GM06990 (cell line): ENCODE data around the gene RBBP5.

ENCODE experiments used
- DNase-seq: peaks from one replicate; pipeline ENCODE4 v3.0.0-alpha.2; 2011; ENCODE audit not compliant: insufficient read length; ENCODE audit errors: extremely low read depth
- H3K27me3 ChIP-seq: replicated peaks from 2 replicates; pipeline ENCODE4 v1.6.0; 2011; ENCODE audit warnings: low read length; ENCODE audit not compliant: control insufficient read depth, insufficient read depth
- H3K36me3 ChIP-seq: 2 replicates; pipeline ENCODE4 v1.5.1; 2011; ENCODE audit warnings: low read length; ENCODE audit not compliant: control insufficient read depth, insufficient read depth
- H3K4me3 ChIP-seq: replicated peaks from 2 replicates; pipeline ENCODE4 v1.5.1; 2011; ENCODE audit warnings: low read depth, mild to moderate bottlenecking, control low read depth, low read length
- CTCF ChIP-seq: IDR thresholded peaks from 2 replicates; pipeline ENCODE4 v1.5.1; 2011; ENCODE audit warnings: low read length, control low read depth, mild to moderate bottlenecking, inconsistent platforms; ENCODE audit not compliant: insufficient read depth, poor library complexity, severe bottlenecking

The RBBP5 gene

GRCh38 chr1:205076245-205076761, 45.5 kb downstream of the RBBP5 start:
- H3K27me3 ChIP-seq: no peaks in the 10 kb centered on the region
- no peak for DNase-seq
- no peak overlapping the region for H3K4me3 ChIP-seq
- TF ChIP-seq CTCF: no peak
- H3K36me3 ChIP-seq: no peaks in the 10 kb centered on the region

- no peaks in the 10 kb centered on the region for H3K27me3 ChIP-seq
- H3K36me3 ChIP-seq: no peaks in the 10 kb centered on the region
- DNase-seq: no peak
- no peak overlapping the region for H3K4me3 ChIP-seq
- no peak for TF ChIP-seq CTCF
These were observed 46.1 kb downstream of the RBBP5 start for GRCh38 chr1:205075642-205076155.

GRCh38 chr1:205074513-205074912, 47.3 kb downstream of the RBBP5 start:
- DNase-seq: no peak
- no peaks in the 10 kb centered on the region for H3K27me3 ChIP-seq
- no peak for TF ChIP-seq CTCF
- no peak overlapping the region for H3K4me3 ChIP-seq
- H3K36me3 ChIP-seq: no peaks in the 10 kb centered on the region

GRCh38 chr1:205074084-205074483, 47.7 kb downstream of the RBBP5 start:
- Histone ChIP-seq H3K4me3 (no peak overlapping the region), H3K36me3 (no peaks in the 10 kb centered on the region), H3K27me3 (no peaks in the 10 kb centered on the region)
- no peak for TF ChIP-seq CTCF
- DNase-seq: no peak

GRCh38 chr1:205073511-205073910, 48.3 kb downstream of the RBBP5 start:
- Histone ChIP-seq H3K4me3 (no peak overlapping the region), H3K36me3 (no peaks in the 10 kb centered on the region), H3K27me3 (no peaks in the 10 kb centered on the region)
- no peak for DNase-seq
- TF ChIP-seq CTCF: no peak

GRCh38 chr1:205072881-205073280, 48.9 kb downstream of the RBBP5 start:
- Histone ChIP-seq H3K4me3 (no peak overlapping the region), H3K27me3 (no peaks in the 10 kb centered on the region), H3K36me3 (no peaks in the 10 kb centered on the region)
- DNase-seq: no peak
- no peak for TF ChIP-seq CTCF
